ENCODE data around the gene PSME3IP1.

DNA sequence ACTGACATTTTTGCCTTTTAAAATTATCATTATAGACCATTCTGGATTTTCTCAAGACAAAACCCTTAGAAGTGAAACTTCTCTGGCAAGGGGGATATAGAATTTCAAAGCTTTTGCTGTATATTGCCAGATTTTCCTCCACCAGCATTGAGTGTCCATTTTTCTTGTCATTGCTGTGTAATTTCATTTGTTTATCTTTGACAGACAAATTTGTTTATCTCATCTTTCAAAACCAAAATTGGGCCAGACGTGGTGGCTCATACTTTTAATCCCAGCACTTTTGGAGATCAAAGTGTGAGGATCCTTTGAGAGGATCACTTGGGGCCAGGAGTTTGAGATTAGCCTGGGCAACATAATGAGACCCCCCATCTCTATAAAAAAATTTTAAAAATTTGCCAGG is 43.2 kb upstream of the PSME3IP1 start:
- TF ChIP-seq CTCF (IDR thresholded peaks at IDR 0.05) (no peak), POLR2A (IDR thresholded peaks at IDR 0.05) (no peak)

Measured in adrenal gland (tissue), 5 donors.